SK-N-SH treated with all-trans-retinoic acid at 6 μM for 48 hours (cell line): ENCODE measurements around the gene RAB30.

Source experiments
- ATAC-seq: fragments of 200-7000 bp; cut with Tn5 transposase; 3 replicates; pipeline ENCODE4 v1.9.1; 2020; ENCODE audit warnings: mild to moderate bottlenecking, moderate library complexity
- ARNTL ChIP-seq: fragments of 450-650 bp; formaldehyde crosslinking; IDR thresholded peaks from 2 replicates; pipeline ENCODE4 v1.5.0; 2020; ENCODE audit warnings: low read depth, mild to moderate bottlenecking, moderate library complexity, borderline replicate concordance
- BACH2 ChIP-seq: fragments of 250-450 bp; sonication (Bioruptor Pico); IDR thresholded peaks from 2 replicates; pipeline ENCODE4 v1.9.0; 2021; ENCODE audit warnings: mild to moderate bottlenecking, borderline replicate concordance
- CREB5 ChIP-seq: fragments of 250-450 bp; sonication (Bioruptor Pico); IDR thresholded peaks from 2 replicates; pipeline ENCODE4 v1.5.1; 2020; ENCODE audit warnings: low read depth, mild to moderate bottlenecking, moderate library complexity
- CSRNP3 ChIP-seq: fragments of 250-450 bp; sonication (Bioruptor Pico); IDR thresholded peaks from 2 replicates; pipeline ENCODE4 v1.5.1; 2021; ENCODE audit warnings: mild to moderate bottlenecking, moderate library complexity
- ESRRG ChIP-seq: fragments of 250-450 bp; sonication (Bioruptor Pico); IDR thresholded peaks from 2 replicates; pipeline ENCODE4 v1.6.1; 2021; ENCODE audit warnings: mild to moderate bottlenecking
- GLIS3 ChIP-seq: fragments of 250-450 bp; sonication (Bioruptor Pico); IDR thresholded peaks from 2 replicates; pipeline ENCODE4 v1.5.0; 2020; ENCODE audit warnings: mild to moderate bottlenecking, moderate library complexity
- ISL1 ChIP-seq: fragments of 250-450 bp; sonication (Bioruptor Pico); IDR thresholded peaks from 2 replicates; pipeline ENCODE4 v2.1.2; 2022; ENCODE audit warnings: mild to moderate bottlenecking, moderate library complexity
- OSR1 ChIP-seq: fragments of 250-450 bp; sonication (Bioruptor Pico); IDR thresholded peaks from 2 replicates; pipeline ENCODE4 v1.8.0; 2022; ENCODE audit warnings: moderate library complexity, mild to moderate bottlenecking, inconsistent platforms
- PATZ1 ChIP-seq: fragments of 250-450 bp; sonication (Bioruptor Pico); IDR thresholded peaks from 2 replicates; pipeline ENCODE4 v1.8.0; 2020; ENCODE audit warnings: mild to moderate bottlenecking, moderate library complexity, borderline replicate concordance
- POU6F1 ChIP-seq: fragments of 250-450 bp; sonication (Bioruptor Pico); IDR thresholded peaks from 2 replicates; pipeline ENCODE4 v1.8.0; 2021; ENCODE audit warnings: low read depth, mild to moderate bottlenecking, moderate library complexity, borderline replicate concordance
- PPARA ChIP-seq: fragments of 250-450 bp; sonication (Bioruptor Pico); IDR thresholded peaks from 2 replicates; pipeline ENCODE4 v1.5.0; 2020; ENCODE audit warnings: mild to moderate bottlenecking, borderline replicate concordance
- RARB ChIP-seq: fragments of 250-450 bp; sonication (Bioruptor Pico); IDR thresholded peaks from 2 replicates; pipeline ENCODE4 v1.8.0; 2021; ENCODE audit warnings: mild to moderate bottlenecking, moderate library complexity
- SNAI2 ChIP-seq: fragments of 250-450 bp; sonication (Bioruptor Pico); IDR thresholded peaks from 2 replicates; pipeline ENCODE4 v1.5.0; 2020; ENCODE audit warnings: mild to moderate bottlenecking, moderate library complexity
- TCF4 ChIP-seq: fragments of 250-450 bp; sonication (Bioruptor Pico); IDR thresholded peaks from 2 replicates; pipeline ENCODE4 v1.8.0; 2021; ENCODE audit warnings: mild to moderate bottlenecking, moderate library complexity, borderline replicate concordance
- TOX ChIP-seq: fragments of 250-450 bp; sonication (Bioruptor Pico); IDR thresholded peaks from 2 replicates; pipeline ENCODE4 v1.8.0; 2021; ENCODE audit warnings: mild to moderate bottlenecking, moderate library complexity, borderline replicate concordance
- TSHZ2 ChIP-seq: fragments of 250-450 bp; sonication (Bioruptor Pico); IDR thresholded peaks from 2 replicates; pipeline ENCODE4 v1.5.0; 2020; ENCODE audit warnings: mild to moderate bottlenecking, moderate library complexity
- ZC3H10 ChIP-seq: fragments of 250-450 bp; sonication (Bioruptor Pico); IDR thresholded peaks from 2 replicates; pipeline ENCODE4 v1.5.1; 2021; ENCODE audit warnings: mild to moderate bottlenecking, moderate library complexity
- ZFP3 ChIP-seq: fragments of 250-450 bp; sonication (Bioruptor Pico); IDR thresholded peaks from 2 replicates; pipeline ENCODE4 v1.5.0; 2020; ENCODE audit warnings: mild to moderate bottlenecking, moderate library complexity
- ZFP30 ChIP-seq: fragments of 450-650 bp; formaldehyde crosslinking; IDR thresholded peaks from 2 replicates; pipeline ENCODE4 v1.5.0; 2022; ENCODE audit warnings: mild to moderate bottlenecking, moderate library complexity
- ZNF565 ChIP-seq: fragments of 450-650 bp; formaldehyde crosslinking; conservative IDR thresholded peaks from 2 replicates; pipeline ENCODE4 v1.5.0; 2020; ENCODE audit warnings: low read depth, mild to moderate bottlenecking, moderate library complexity
- ZNF70 ChIP-seq: fragments of 450-650 bp; formaldehyde crosslinking; IDR thresholded peaks from 2 replicates; pipeline ENCODE4 v1.5.0; 2020; ENCODE audit warnings: mild to moderate bottlenecking, moderate library complexity
- ZNF8 ChIP-seq: fragments of 450-650 bp; formaldehyde crosslinking; IDR thresholded peaks from 2 replicates; pipeline ENCODE4 v1.5.0; 2020; ENCODE audit warnings: mild to moderate bottlenecking, moderate library complexity

Gene RAB30

GRCh38 chr11:82974851-82975250 lies 96.8 kb downstream of the RAB30 start:
- TF ChIP-seq ZFP3 (CRISPR knock-in tag), result no peak
- TF ChIP-seq SNAI2, result no peak
- TF ChIP-seq ZC3H10, result no peak
- TF ChIP-seq ZNF565 (CRISPR knock-in tag), result no peak
- TF ChIP-seq ESRRG, result no peak
- TF ChIP-seq TSHZ2 (CRISPR knock-in tag), result no peak
- TF ChIP-seq TCF4 (CRISPR knock-in tag), result no peak
- TF ChIP-seq ZNF8, result no peak
- TF ChIP-seq BACH2 (CRISPR knock-in tag), result no peak
- no peak for TF ChIP-seq OSR1 (CRISPR knock-in tag)
- TF ChIP-seq CSRNP3 (CRISPR knock-in tag), result no peak
- no peak for TF ChIP-seq POU6F1 (CRISPR knock-in tag)
- no peak for TF ChIP-seq ZNF70 (CRISPR knock-in tag)
- TF ChIP-seq ZFP30 (CRISPR knock-in tag), result no peak
- TF ChIP-seq ARNTL (CRISPR knock-in tag), result no peak
- no peak for TF ChIP-seq TOX
- TF ChIP-seq ISL1 (CRISPR knock-in tag), result no peak
- TF ChIP-seq RARB (CRISPR knock-in tag), result no peak
- no peak for TF ChIP-seq CREB5 (CRISPR knock-in tag)
- TF ChIP-seq PPARA, result no peak
- ATAC-seq, result no peak

GRCh38 chr11:82974135-82974534 lies 97.6 kb downstream of the RAB30 start:
- ATAC-seq, result no peak
- no peak for TF ChIP-seq GLIS3
- TF ChIP-seq PATZ1, result no peak
- TF ChIP-seq SNAI2, result no peak
- TF ChIP-seq ZNF565 (CRISPR knock-in tag), result no peak
- no peak for TF ChIP-seq ZFP30 (CRISPR knock-in tag)
- TF ChIP-seq ZC3H10, result no peak

- no peak for ATAC-seq
Observed at GRCh38 chr11:82972103-82972502, 99.6 kb downstream of the RAB30 start.

More at GRCh38 chr11:82972103-82972502, 99.6 kb downstream of the RAB30 start:
- no peak for TF ChIP-seq BACH2 (CRISPR knock-in tag)
- no peak for TF ChIP-seq GLIS3
- no peak for TF ChIP-seq OSR1 (CRISPR knock-in tag)
- TF ChIP-seq TOX, result no peak
- TF ChIP-seq ESRRG, result no peak
- TF ChIP-seq CSRNP3 (CRISPR knock-in tag), result no peak
- no peak for TF ChIP-seq ZFP30 (CRISPR knock-in tag)
- TF ChIP-seq RARB (CRISPR knock-in tag), result no peak
- TF ChIP-seq TSHZ2 (CRISPR knock-in tag), result no peak
- no peak for TF ChIP-seq PATZ1
